ENCODE data around the gene TMEM163.
"Not testable (repeated sequence)": the region's sequence is repeated elsewhere in the genome, so short reads cannot be mapped to it uniquely, and the experiment has no call there.

The TMEM163 gene

GRCh38 chr2:134728163-134728562, 9.4 kb upstream of the TMEM163 start:
- no peak for DNase-seq (ENCODE audit: low read depth)
- TF ChIP-seq CTCF (IDR thresholded peaks at IDR 0.05; ENCODE audit: low read depth, low read length) (no peak), MAX (IDR thresholded peaks at IDR 0.05; ENCODE audit: low read depth, low read length) (no peak), POLR2A (IDR thresholded peaks at IDR 0.05; ENCODE audit: extremely low read depth, insufficient read length) (no peak), MYC (IDR thresholded peaks at IDR 0.05; ENCODE audit: low read depth, low read length) (no peak)
- no peak overlapping the region for H3K4me3 ChIP-seq (ENCODE audit: low read depth, low read length)

GRCh38 chr2:134727385-134727784, 8.6 kb upstream of the TMEM163 start:
- no peak for DNase-seq (ENCODE audit: low read depth)
- H3K4me3 ChIP-seq (ENCODE audit: low read depth, low read length), result no peak overlapping the region
- TF ChIP-seq MAX (IDR thresholded peaks at IDR 0.05; ENCODE audit: low read depth, low read length) (no peak), POLR2A (IDR thresholded peaks at IDR 0.05; ENCODE audit: extremely low read depth, insufficient read length) (no peak), MYC (IDR thresholded peaks at IDR 0.05; ENCODE audit: low read depth, low read length) (no peak), CTCF (IDR thresholded peaks at IDR 0.05; ENCODE audit: low read depth, low read length) (no peak)

- no peak for DNase-seq (ENCODE audit: low read depth)
- no peak overlapping the region for H3K4me3 ChIP-seq (ENCODE audit: low read depth, low read length)
- TF ChIP-seq MAX (IDR thresholded peaks at IDR 0.05; ENCODE audit: low read depth, low read length), result no peak
- no peak for TF ChIP-seq CTCF (IDR thresholded peaks at IDR 0.05; ENCODE audit: low read depth, low read length)
- TF ChIP-seq MYC (IDR thresholded peaks at IDR 0.05; ENCODE audit: low read depth, low read length), result no peak
- TF ChIP-seq POLR2A (IDR thresholded peaks at IDR 0.05; ENCODE audit: extremely low read depth, insufficient read length), result no peak
Observed at GRCh38 chr2:134726645-134727044, 7.8 kb upstream of the TMEM163 start.

GRCh38 chr2:134725876-134726275, 7.1 kb upstream of the TMEM163 start:
- TF ChIP-seq MAX (IDR thresholded peaks at IDR 0.05; ENCODE audit: low read depth, low read length) (no peak), CTCF (IDR thresholded peaks at IDR 0.05; ENCODE audit: low read depth, low read length) (no peak), MYC (IDR thresholded peaks at IDR 0.05; ENCODE audit: low read depth, low read length) (no peak), POLR2A (IDR thresholded peaks at IDR 0.05; ENCODE audit: extremely low read depth, insufficient read length) (no peak)
- H3K4me3 ChIP-seq (ENCODE audit: low read depth, low read length), result no peak overlapping the region
- DNase-seq (ENCODE audit: low read depth), result no peak

GRCh38 chr2:134724341-134724740, 5.5 kb upstream of the TMEM163 start:
- TF ChIP-seq MAX (IDR thresholded peaks at IDR 0.05; ENCODE audit: low read depth, low read length) (no peak), POLR2A (IDR thresholded peaks at IDR 0.05; ENCODE audit: extremely low read depth, insufficient read length) (no peak), MYC (IDR thresholded peaks at IDR 0.05; ENCODE audit: low read depth, low read length) (no peak), CTCF (IDR thresholded peaks at IDR 0.05; ENCODE audit: low read depth, low read length) (no peak)
- no peak overlapping the region for H3K4me3 ChIP-seq (ENCODE audit: low read depth, low read length)
- DNase-seq (ENCODE audit: low read depth), result no peak

- not testable (repeated sequence) for H3K4me3 ChIP-seq (ENCODE audit: low read depth, low read length); DNase-seq (ENCODE audit: low read depth)
Observed at GRCh38 chr2:134723742-134724141, 4.9 kb upstream of the TMEM163 start.

Data from NB4 (cell line).